ENCODE data around the gene GOLM1. TPM values are rescaled to one million over a fixed set of nuclear protein-coding genes. Genes with fewer than 3 reads are reported as not detected.

The GOLM1 gene
- total RNA-seq, 2 experiments from 2014 or later = 0.22 TPM; not detected in 1

GRCh38 chr9:85987236-85987635, 112.1 kb downstream of the GOLM1 start:
- Mint-ChIP-seq H3K36me3 (ENCODE audit: low read depth) (peaks cover 89% of the 10 kb centered on the region), H3K9me3 (no peaks in the 10 kb centered on the region), H3K27ac (no peak overlapping the region), H3K4me1 (ENCODE audit: low read depth) (no peaks in the 10 kb centered on the region), H3K27me3 (no peaks in the 10 kb centered on the region), H3K4me3 (no peak overlapping the region)
- H3K27me3 ChIP-seq (ENCODE audit: control insufficient read depth in 1 of 2, insufficient read depth in 2 of 2, low read length in 2 of 2) = no peaks in the 10 kb centered on the region
- no peak for TF ChIP-seq CTCF (IDR thresholded peaks at IDR 0.05)
- peaks cover 20% of the 10 kb centered on the region for H3K36me3 ChIP-seq (ENCODE audit: insufficient read depth, low read length)
- no peak for DNase-seq
- no peak for ATAC-seq (ENCODE audit: poor library complexity)
- ChIA-PET POLR2A (no interaction called here), CTCF (no interaction called here)
- intact Hi-C loops (cut with DNase I, micrococcal nuclease) = no loop called here
- no peaks in the 10 kb centered on the region for H3K4me1 ChIP-seq (ENCODE audit: insufficient read depth, low read length)
- H3K4me3 ChIP-seq (ENCODE audit: low read length) = no peak overlapping the region
- no peak overlapping the region for H3K27ac ChIP-seq (ENCODE audit: low read depth in 1 of 2, low read length in 2 of 2)
- H3K9me3 ChIP-seq (ENCODE audit: control insufficient read depth in 1 of 2, insufficient read depth in 1 of 2, low read length in 2 of 2) = no peaks in the 10 kb centered on the region

GRCh38 chr9:85984457-85984856, 114.9 kb downstream of the GOLM1 start:
- POLR2A ChIA-PET = no interaction called here
- no peaks in the 10 kb centered on the region for H3K27me3 Mint-ChIP-seq

GRCh38 chr9:85981369-85981768, 118.0 kb downstream of the GOLM1 start:
- H3K36me3 Mint-ChIP-seq (ENCODE audit: low read depth) = peaks cover 95% of the 10 kb centered on the region

More at GRCh38 chr9:85984457-85984856, 114.9 kb downstream of the GOLM1 start:
- no peaks in the 10 kb centered on the region for H3K4me1 Mint-ChIP-seq (ENCODE audit: low read depth)
- Histone ChIP-seq H3K27me3 (ENCODE audit: control insufficient read depth in 1 of 2, insufficient read depth in 2 of 2, low read length in 2 of 2) (no peaks in the 10 kb centered on the region), H3K9me3 (ENCODE audit: control insufficient read depth in 1 of 2, insufficient read depth in 1 of 2, low read length in 2 of 2) (no peaks in the 10 kb centered on the region), H3K4me1 (ENCODE audit: insufficient read depth, low read length) (no peaks in the 10 kb centered on the region), H3K27ac (ENCODE audit: low read depth in 1 of 2, low read length in 2 of 2) (no peak overlapping the region), H3K4me3 (ENCODE audit: low read length) (no peak overlapping the region), H3K36me3 (ENCODE audit: insufficient read depth, low read length) (peaks cover 44% of the 10 kb centered on the region)
- no peaks in the 10 kb centered on the region for H3K9me3 Mint-ChIP-seq
- DNase-seq (no peak), ATAC-seq (ENCODE audit: poor library complexity) (no peak)
- H3K27ac Mint-ChIP-seq = no peak overlapping the region
- CTCF ChIA-PET = no interaction called here
- H3K4me3 Mint-ChIP-seq = no peak overlapping the region
- intact Hi-C loops (cut with DNase I, micrococcal nuclease) = no loop called here
- peaks cover 94% of the 10 kb centered on the region for H3K36me3 Mint-ChIP-seq (ENCODE audit: low read depth)
- no peak for TF ChIP-seq CTCF (IDR thresholded peaks at IDR 0.05)

More at GRCh38 chr9:85981369-85981768, 118.0 kb downstream of the GOLM1 start:
- Mint-ChIP-seq H3K27ac (no peak overlapping the region), H3K27me3 (no peaks in the 10 kb centered on the region), H3K4me1 (ENCODE audit: low read depth) (no peaks in the 10 kb centered on the region), H3K9me3 (no peaks in the 10 kb centered on the region), H3K4me3 (no peak overlapping the region)
- TF ChIP-seq CTCF (IDR thresholded peaks at IDR 0.05) = no peak
- Histone ChIP-seq H3K4me1 (ENCODE audit: insufficient read depth, low read length) (no peaks in the 10 kb centered on the region), H3K27me3 (ENCODE audit: control insufficient read depth in 1 of 2, insufficient read depth in 2 of 2, low read length in 2 of 2) (no peaks in the 10 kb centered on the region), H3K9me3 (ENCODE audit: control insufficient read depth in 1 of 2, insufficient read depth in 1 of 2, low read length in 2 of 2) (no peaks in the 10 kb centered on the region), H3K4me3 (ENCODE audit: low read length) (no peak overlapping the region), H3K27ac (ENCODE audit: low read depth in 1 of 2, low read length in 2 of 2) (no peak overlapping the region), H3K36me3 (ENCODE audit: insufficient read depth, low read length) (peaks cover 72% of the 10 kb centered on the region)
- intact Hi-C loops (cut with DNase I, micrococcal nuclease) = no loop called here
- ChIA-PET CTCF (no interaction called here), POLR2A (no interaction called here)
- DNase-seq (no peak), ATAC-seq (ENCODE audit: poor library complexity) (no peak)
